T1000 (cell line): ENCODE data around the gene CPA5.
"Not testable (repeated sequence)": the region's sequence is repeated elsewhere in the genome, so short reads cannot be mapped to it uniquely, and the experiment has no call there.

Experiments
- DNase-seq: peaks from one replicate; lab custom pipeline; 2025; ENCODE audit warnings: mixed read lengths; lab: John Stamatoyannopoulos, UW

Gene CPA5

GRCh38 chr7:130344271-130344866 is at the start of gene CPA5:
Gene CPA5, plus strand, starts transcription at chr7:130344816. Its CDS starts 1,670 bp downstream, at chr7:130346486.
- DNase-seq, result no peak

GRCh38 chr7:130296221-130296951 is 48.2 kb upstream of the CPA5 start:
- no peak for DNase-seq

- DNase-seq, result no peak
These were observed 46.7 kb upstream of the CPA5 start for GRCh38 chr7:130297628-130298543.

GRCh38 chr7:130298544-130299326 is 45.9 kb upstream of the CPA5 start:
- no peak for DNase-seq

GRCh38 chr7:130299866-130300265 is 44.8 kb upstream of the CPA5 start:
- DNase-seq, result no peak

GRCh38 chr7:130301501-130302020 is 43.1 kb upstream of the CPA5 start:
- no peak for DNase-seq

- DNase-seq, result no peak
These were observed 42.0 kb upstream of the CPA5 start for GRCh38 chr7:130302649-130303048.

- DNase-seq, result no peak
These were observed 41.5 kb upstream of the CPA5 start for GRCh38 chr7:130303127-130303526.

GRCh38 chr7:130303551-130303950 is 41.1 kb upstream of the CPA5 start:
- no peak for DNase-seq

- no peak for DNase-seq
These were observed 40.6 kb upstream of the CPA5 start for GRCh38 chr7:130303982-130304381.

- no peak for DNase-seq
These were observed 39.7 kb upstream of the CPA5 start for GRCh38 chr7:130304878-130305277.

- DNase-seq, result no peak
These were observed 39.1 kb upstream of the CPA5 start for GRCh38 chr7:130305433-130306042.

GRCh38 chr7:130309986-130310385 is 34.6 kb upstream of the CPA5 start:
- DNase-seq, result no peak

- DNase-seq, result no peak
These were observed 30.3 kb upstream of the CPA5 start for GRCh38 chr7:130314305-130314704.

GRCh38 chr7:130319541-130319940 is 25.1 kb upstream of the CPA5 start:
- no peak for DNase-seq

- not testable (repeated sequence) for DNase-seq
These were observed 22.9 kb upstream of the CPA5 start for GRCh38 chr7:130321542-130322229.

GRCh38 chr7:130322615-130323014 is 22.0 kb upstream of the CPA5 start:
- DNase-seq, result no peak

- no peak for DNase-seq
These were observed 20.2 kb upstream of the CPA5 start for GRCh38 chr7:130324306-130324943.

- no peak for DNase-seq
These were observed 14.9 kb upstream of the CPA5 start for GRCh38 chr7:130329681-130330080.
